Iris pigment epithelial cell (primary cell): ENCODE data around the gene CRYBG1.
"Not testable (repeated sequence)": the region's sequence is repeated elsewhere in the genome, so short reads cannot be mapped to it uniquely, and the experiment has no call there.

Source experiments
- DNase-seq: peaks from one replicate; pipeline ENCODE4 v3.0.0-alpha.2; 2011; ENCODE audit warnings: low read depth

The CRYBG1 gene

DNA sequence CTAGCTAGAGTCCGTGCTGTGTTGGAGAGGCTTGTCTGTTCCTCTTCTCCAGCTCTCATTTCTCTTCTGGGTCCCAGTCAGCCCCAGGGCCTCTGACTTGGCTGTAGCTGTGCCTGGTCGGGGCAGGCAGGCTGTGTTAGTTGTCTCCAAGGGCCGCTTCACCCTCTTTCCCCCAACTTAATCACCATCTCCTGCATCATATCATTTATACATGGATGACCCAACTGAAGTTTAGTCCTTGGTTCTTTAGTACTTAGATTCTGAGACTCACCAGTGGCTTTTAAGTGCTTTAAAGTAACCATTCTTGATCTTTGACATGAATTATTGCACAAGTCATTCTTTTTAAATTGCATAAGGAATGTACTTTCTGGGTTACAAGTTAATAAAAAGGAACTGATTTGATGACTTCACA lies 141.4 kb downstream of the CRYBG1 start:
- peak; percentile 44 for DNase-seq

DNA sequence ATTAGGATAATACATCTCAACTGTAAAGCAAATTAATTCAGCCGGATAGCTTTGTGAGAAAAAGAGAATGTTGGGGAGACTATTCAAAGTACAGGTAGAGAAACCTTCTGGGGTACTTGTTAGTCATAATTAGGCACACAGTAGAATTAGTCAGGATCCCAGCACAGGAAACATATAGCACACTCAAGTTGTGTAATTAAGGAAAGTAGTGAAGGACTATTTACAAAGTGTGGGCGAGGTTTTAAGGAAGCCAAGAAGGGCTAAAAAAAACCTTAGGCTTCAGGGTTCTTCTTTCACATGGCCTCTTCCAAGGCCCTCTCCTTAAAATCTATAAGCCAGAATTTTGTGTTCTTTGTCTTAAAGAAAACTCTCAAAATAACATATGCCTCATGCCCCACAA lies 142.0 kb downstream of the CRYBG1 start:
- no peak for DNase-seq

DNA sequence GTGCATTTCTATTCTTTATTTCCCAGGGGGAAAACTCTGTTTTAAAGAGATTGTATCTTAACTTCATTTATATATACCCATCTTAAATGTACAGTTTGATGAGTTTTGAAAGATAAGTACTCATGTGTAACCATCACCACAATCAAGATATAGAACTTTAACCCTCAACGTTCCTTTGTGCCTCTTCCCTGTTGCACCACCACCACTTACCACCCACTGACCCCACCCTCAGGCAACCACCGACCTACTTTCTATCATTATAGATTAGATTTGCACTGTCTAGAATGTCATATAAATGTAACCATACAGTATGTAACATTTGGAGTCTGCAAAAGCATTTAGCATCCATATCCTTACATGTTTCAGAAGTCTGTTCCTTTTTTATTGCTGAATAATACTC lies 147.8 kb downstream of the CRYBG1 start:
- DNase-seq: no peak

DNA sequence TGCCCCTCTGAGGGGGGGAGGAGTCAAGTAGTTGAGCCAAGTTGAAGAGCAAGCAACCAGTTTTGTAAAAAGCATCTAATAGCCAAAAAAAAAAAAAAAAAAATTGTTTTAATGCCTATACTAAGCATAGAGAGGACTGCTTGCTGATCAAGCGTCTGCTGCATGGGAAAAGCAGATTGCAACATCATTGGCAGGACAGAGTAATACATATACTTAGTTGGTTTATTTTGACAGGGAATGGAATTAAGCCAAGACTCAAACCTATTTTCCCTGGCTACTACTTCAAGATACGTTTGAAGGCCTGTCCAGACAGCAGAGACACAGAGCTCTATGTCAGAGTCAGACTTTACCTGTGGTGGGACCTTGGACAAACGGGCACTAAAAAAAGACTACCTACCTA lies 148.3 kb downstream of the CRYBG1 start:
- DNase-seq: peak; percentile 85

DNA sequence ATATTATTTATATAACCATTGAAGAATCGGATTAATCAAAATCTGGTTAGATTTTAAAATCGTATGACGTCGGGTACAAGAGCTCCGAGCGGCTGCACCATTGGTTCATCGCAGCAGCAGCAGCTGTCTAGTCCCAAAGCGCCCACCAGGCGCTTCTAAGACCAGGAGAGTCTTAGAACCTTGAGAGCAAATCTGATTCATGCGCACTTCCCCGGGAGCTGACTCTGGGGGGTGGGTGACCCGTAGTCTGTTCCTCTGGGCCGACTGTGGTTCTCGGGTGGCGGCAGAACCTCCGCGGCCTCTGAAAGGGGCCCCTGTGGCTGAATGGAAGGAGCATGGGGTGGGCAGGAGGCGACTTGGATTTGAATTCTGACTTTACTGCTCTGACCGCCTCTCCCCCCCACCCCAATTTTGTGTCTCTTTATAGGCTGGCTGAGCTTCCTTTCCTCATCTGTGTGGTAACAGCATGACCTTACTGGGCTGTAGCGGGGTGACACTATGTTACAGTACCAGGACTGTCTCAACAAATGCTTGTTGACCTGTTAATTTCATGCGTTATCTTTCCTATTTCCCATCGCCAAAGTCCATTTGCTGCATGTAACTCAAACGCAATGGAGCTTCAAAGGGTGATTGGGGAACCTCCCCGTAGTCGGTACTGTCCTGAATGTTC lies 149.0 kb downstream of the CRYBG1 start:
- DNase-seq: peak; percentile 67

DNA sequence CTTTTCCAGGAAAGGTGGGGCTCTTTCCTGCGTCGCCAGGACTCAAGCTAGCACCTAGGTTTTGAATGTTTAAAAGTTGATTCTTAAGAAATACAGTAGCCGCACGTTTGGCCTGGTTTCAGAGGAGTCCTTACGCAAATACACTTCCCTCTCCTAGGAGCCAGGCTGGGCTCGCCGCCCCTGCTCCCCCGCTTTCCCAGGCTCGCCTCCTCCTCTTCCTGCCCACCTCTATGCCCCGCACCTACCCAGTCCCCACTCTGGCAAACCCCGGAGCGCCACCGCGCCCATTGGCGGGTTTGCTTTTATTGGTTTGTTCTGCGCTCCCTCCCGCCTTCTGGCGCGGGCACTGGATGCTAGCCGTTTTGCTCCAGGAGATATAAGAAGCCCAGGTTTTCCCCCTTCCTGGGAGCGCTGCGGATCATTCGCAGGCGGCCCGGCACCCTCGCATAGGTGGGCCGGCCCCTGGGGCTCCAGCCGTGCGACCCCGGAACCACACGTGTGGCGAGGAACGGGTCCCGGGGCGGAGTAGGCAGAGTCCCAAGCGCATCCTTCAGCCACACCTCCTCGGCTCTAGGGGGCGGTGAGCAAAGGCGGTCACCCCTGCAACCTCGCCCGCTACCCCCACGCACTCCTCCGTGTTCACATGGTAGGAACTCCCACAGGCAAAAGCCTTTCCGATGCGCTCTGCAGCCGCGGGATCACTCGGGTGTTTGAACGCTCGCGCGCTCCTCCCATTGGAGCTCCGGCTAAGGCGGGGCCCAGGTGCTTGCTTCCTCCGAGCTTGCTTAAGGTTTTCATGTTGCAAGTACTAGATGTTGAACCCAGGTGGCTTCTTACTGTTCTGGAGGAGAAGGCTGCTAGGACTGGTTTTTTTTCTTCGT lies 149.8 kb downstream of the CRYBG1 start:
- DNase-seq: peak; percentile 62

DNA sequence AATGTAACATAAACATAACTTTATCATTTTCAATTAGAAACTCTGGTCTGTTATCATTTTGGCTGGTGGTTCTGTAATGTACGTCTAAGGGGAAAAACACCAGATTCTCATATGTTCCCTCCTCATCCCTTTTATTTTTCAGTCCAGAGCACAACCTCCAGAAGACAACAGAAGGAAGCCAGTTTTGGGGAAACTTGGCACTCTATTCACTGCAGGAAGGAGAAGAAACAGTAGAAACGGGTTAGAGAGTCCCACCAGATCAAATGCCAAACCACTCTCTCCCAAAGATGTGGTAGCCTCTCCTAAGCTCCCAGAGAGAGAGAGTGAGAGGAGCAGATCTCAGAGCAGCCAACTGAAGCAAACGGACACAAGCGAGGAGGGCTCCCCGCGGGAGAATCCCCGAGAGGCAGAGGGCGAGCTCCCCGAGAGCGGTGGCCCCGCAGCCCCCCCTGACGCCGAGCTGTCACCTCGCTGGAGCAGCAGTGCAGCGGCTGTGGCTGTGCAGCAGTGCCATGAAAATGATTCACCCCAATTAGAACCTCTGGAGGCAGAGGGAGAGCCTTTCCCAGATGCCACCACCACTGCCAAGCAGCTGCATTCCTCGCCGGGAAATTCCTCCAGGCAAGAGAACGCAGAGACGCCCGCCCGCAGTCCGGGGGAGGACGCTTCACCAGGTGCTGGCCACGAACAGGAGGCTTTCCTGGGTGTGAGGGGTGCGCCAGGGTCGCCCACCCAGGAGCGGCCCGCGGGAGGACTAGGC lies 151.0 kb downstream of the CRYBG1 start:
- peak; percentile 15 for DNase-seq

DNA sequence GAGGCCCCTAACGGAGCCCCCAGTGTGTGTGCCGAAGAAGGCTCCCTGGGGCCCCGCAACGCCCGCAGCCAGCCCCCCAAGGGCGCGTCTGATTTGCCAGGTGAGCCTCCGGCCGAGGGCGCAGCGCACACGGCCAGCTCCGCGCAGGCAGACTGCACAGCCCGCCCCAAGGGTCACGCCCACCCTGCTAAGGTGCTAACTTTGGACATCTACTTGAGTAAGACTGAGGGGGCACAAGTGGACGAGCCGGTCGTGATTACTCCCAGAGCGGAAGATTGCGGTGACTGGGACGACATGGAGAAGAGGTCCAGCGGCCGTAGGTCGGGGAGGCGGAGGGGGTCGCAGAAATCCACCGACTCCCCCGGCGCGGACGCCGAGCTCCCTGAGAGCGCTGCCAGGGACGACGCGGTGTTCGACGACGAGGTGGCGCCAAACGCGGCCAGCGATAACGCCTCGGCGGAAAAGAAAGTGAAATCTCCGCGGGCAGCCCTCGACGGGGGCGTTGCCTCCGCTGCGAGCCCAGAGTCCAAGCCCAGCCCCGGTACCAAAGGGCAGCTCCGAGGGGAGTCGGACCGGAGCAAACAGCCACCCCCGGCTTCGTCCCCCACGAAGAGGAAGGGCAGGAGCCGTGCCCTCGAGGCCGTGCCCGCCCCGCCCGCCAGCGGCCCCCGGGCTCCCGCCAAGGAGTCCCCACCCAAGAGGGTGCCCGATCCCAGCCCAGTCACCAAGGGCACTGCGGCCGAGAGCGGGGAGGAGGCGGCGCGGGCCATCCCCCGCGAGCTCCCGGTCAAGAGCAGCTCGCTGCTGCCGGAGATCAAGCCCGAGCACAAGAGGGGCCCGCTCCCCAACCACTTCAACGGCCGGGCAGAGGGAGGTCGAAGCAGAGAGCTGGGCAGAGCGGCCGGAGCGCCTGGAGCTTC lies 151.8 kb downstream of the CRYBG1 start:
- DNase-seq: peak; percentile 49

DNA sequence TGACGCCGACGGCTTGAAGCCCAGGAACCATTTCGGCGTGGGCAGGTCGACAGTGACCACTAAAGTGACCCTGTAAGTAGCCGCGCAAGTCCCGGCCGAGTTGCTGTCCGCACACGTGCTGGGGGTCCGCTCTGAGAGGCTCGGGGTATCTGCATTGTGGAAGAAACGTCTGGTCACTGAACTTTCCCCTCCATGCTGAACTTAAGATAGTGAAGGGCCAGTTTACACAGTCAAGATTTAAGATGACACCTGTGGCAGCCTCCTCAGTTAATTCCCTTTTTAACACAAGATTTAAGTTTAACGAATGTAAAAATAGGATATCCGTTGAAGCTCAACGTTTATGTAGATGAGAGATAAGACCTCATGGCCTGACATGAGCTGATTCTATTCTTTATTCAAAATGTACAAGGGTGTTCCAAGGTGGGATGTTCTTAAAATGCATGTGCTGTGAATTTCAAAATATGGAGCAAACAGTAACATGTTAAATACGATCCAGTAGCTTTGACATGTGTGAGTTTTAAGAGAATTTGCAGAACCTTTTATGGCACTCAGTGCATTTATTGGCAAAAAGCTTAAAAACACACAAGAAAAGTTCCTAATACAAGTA lies 152.6 kb downstream of the CRYBG1 start:
- DNase-seq: no peak

DNA sequence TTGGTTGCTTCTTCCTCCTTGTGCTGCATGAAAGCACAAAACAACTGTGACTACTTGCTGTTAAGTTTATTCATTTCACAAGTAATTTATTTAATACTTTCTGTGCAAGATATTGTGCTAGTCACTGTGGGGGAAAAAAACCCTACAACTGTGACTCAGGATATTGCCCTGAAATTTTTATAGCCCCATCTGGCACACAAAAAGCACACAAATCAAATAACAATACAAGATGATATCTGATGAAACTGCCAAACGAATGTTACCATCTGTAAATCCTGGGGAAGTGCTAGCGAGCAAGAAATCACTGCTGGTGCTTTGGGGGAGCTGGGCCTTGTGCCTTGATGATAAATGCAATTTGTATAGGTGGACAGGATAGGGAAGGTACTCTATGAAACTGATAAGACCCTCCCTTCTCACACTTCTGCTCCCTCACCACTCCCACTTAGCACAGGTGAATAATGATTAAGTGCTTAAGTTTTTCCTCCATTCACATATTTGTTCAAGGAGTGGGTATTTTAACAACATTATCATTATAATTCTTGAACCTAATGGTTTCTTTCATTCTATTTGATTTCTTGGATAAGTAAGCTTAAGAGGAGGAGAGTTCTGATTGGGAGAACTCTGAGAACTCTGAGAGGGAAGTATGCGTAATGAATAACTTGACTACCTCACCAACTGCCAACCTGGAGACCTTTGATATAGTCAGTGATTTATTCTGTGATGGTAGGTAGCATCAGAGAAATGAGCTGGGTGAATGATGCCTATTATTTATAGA lies 153.5 kb downstream of the CRYBG1 start:
- DNase-seq: no peak

DNA sequence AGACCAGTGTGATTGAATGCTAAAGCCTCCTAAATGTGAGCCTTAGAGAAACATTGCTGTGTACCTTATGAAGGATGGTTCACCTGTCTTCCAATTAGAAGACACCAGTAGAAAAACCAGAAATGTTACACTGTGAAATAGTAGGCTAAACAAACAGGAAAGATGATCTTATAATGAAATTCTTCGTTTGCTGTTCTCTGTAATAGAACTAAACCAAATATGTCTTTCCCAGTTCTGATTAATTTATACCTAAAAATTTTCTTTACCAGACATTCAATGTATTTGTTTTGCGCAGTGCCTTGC lies 154.0 kb downstream of the CRYBG1 start:
- no peak for DNase-seq

DNA sequence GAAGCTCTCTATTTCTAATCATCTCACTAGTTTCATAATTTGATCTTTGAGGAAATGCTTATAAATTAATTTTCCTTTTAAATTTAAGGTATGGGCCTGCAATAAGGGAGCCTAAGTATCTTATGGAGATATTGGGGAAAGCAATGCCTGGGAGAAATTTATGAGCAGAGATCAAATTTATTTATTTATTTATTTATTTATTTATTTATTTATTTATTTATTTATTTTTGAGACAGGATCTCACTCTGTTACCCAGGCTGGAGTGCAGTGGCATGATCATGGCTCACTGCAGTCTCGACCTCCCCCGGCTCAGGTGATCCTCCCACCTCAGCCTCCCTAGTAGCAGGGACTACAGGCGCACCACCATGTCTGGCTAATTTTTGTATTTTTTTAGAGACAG lies 155.1 kb downstream of the CRYBG1 start:
- DNase-seq: not testable (repeated sequence)

DNA sequence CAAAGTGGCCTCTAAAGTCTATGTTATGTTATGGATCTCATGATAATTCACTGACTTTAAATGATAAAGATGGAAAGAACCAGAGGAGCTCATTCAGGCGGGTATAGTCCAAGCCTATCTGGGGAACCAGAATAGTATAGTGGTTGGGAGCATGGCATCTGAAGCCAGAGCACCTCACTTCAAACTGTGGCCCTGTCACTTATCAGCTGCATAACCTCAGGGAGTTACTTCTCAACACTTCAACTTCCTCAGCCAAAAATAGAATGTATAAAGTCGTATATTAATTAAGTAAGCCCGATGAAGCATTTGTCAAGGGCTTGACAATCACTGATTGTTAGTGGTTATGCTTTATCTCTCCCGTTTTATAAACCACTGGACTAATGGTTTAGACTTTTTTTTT lies 156.1 kb downstream of the CRYBG1 start:
- DNase-seq: no peak

DNA sequence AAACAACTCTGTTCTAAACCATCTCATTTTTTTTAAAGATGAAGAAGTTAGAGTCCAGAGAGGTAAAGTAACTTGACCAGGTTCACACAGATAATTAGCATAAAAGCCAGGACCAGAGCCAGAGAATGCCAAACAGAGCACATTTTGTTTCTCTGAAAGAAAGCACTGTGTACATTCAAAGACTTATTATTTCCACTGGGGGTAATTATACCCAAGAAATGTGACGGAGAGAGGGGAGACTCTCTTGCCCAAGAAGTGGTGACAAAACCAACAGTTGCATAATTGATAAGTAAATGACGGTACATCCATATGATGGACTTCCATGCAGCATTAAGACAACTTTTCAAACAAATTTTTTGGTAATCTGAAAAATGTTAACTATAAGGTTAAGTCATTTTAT lies 157.2 kb downstream of the CRYBG1 start:
- no peak for DNase-seq

DNA sequence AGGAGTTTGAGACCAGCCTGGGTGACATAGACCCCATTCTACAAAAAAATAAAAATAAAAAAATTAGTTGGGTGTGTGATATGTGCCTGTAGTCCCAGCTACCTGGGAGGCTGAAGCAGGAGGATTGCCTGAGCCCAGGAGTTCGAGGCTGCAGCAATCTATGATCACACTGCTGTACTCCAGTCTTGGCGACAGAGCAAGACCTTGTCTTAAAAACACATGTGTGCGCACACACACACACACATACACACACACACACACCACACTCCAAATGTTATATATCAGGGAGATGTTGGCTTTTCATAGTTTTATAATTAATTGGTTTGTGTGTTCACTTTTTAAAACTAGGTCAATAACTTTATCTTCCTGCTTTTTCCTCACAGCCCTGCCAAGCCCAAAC lies 158.2 kb downstream of the CRYBG1 start:
- DNase-seq: no peak

DNA sequence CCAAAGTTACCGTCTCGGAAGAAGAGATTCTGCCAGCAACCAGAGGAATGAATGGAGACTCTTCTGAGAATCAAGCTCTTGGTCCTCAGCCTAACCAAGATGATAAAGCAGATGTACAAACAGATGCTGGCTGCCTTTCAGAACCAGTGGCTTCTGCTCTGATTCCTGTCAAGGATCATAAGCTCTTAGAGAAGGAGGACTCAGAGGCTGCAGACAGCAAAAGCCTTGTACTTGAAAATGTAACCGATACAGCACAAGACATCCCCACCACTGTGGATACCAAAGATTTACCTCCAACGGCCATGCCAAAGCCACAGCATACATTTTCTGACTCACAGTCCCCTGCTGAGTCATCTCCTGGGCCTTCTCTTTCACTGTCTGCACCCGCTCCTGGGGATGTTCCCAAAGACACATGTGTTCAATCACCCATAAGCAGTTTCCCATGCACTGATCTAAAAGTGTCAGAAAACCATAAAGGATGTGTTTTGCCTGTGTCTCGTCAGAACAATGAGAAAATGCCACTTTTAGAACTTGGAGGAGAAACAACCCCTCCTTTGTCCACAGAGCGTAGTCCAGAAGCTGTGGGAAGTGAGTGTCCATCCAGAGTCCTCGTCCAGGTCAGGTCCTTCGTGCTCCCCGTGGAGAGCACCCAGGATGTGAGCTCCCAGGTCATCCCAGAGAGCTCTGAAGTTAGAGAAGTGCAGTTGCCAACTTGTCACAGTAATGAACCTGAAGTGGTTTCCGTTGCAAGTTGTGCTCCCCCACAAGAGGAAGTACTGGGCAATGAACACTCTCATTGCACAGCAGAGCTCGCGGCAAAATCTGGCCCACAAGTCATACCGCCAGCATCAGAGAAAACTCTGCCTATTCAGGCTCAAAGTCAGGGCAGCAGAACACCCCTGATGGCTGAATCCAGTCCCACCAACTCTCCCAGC lies 159.2 kb downstream of the CRYBG1 start:
- peak; percentile 96 for DNase-seq

DNA sequence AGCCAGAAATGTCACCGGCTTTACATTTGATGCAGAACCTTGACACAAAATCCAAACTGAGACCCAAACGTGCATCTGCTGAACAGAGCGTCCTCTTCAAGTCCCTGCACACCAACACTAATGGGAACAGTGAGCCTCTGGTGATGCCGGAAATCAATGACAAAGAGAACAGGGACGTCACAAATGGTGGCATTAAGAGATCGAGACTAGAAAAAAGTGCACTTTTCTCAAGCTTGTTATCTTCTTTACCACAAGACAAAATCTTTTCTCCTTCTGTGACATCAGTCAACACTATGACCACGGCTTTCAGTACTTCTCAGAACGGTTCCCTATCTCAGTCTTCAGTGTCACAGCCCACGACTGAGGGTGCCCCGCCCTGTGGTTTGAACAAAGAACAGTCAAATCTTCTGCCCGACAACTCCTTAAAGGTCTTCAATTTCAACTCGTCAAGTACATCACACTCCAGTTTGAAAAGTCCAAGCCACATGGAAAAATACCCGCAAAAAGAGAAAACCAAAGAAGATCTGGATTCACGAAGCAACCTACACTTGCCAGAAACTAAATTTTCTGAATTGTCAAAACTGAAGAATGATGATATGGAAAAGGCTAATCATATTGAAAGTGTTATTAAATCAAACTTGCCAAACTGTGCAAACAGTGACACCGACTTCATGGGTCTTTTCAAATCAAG lies 160.3 kb downstream of the CRYBG1 start:
- DNase-seq: no peak

DNA sequence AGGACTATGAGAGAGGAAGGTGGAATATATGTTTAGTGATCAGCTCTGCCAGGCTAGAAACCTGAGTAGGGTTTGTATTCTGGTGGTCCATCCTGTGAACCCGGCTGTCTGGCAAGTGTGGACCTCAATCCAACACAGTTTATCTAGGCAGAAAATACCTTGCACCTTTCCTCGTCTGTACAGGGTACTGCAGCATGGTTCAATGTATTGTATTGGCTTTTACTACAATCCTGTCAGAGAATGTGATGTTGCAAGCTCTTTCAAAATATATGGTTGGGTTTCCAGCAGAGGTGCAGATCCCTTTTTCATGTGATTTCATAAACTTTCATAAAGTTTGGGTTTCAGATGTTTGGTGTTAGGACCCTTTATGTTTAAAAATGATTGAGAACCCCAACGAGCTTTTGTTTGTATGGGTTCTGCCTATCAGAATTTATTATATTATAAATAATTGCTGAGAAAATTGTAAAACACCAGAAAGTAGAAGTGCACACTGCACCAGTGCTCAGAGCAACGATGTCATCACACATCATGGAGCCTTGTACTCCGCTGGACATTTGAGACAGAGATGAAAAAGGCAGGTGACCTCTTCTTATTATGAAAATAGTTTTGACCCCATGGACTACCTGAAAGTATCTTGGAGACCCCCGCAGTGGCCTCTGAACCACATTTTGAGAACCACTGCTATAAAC lies 162.2 kb downstream of the CRYBG1 start:
- DNase-seq: no peak
